Activated T-cell treated with anti-CD3 and anti-CD28 coated beads for 4 hours (primary cell): ENCODE results near the gene HEPN1.
"Not testable (repeated sequence)": the region's sequence is repeated elsewhere in the genome, so short reads cannot be mapped to it uniquely, and the experiment has no call there.

Source experiments
- DNase-seq: peaks from one replicate; pipeline ENCODE4 v3.0.0-alpha.2; 2020

The HEPN1 gene

GRCh38 chr11:124944565-124944964, 25.5 kb downstream of the HEPN1 start:
- no peak for DNase-seq

- no peak for DNase-seq
Observed at GRCh38 chr11:124945826-124946225, 26.8 kb downstream of the HEPN1 start.

DNA sequence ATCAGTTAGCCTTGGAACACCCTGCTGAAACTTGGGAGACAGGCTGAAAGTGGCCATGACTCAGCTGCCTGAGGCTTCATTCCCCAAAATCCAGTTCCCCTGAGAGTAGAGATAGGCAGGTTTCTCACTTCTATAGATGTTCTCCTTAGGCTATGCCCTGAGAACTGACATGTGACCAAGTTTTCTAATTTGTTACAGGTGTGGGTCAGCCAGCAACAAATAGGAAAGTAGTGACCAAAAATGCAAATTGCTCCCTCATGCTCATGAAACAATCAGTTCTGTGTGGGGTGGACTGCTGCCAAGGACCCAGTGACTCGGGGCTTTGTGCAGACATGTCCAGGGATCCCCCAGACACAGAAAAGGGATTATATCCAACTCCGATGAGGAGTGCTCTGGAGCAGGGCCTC, 27.7 kb downstream of the HEPN1 start:
- DNase-seq = no peak

DNA sequence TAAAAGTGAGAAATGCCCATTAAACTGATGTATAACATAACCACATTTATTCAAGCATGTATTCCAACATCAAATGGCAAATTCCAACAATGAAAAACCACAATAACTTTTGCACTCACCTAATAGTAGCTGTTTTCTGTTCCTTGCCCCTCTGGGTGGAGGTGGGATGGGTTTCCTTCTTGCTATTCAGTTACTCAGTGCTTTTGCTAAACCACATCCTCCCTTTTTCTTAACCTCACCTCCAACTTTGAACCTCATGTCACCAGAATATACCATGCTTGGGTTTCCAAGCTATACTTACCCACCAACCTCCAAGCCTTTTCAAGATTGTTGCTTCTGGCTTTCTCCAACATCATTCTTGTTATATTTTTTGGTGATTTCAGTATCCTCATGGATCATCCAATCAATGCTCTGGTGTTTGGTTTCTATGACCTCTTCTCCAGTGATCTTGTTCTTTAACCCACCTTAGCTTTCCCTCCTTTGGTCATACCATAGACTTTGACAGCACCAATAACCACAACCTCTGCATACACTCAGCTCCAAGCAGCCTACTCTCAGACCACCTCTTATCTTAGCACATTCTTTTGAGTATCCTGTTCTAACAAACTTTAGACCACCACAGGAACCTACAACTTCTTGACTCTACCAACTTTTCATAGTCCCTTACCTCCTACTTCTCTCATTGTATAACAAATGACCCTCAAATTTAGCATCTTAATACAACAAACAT, 31.7 kb downstream of the HEPN1 start:
- DNase-seq = no peak

- no peak for DNase-seq
Observed at GRCh38 chr11:124951341-124951740, 32.3 kb downstream of the HEPN1 start.

DNA sequence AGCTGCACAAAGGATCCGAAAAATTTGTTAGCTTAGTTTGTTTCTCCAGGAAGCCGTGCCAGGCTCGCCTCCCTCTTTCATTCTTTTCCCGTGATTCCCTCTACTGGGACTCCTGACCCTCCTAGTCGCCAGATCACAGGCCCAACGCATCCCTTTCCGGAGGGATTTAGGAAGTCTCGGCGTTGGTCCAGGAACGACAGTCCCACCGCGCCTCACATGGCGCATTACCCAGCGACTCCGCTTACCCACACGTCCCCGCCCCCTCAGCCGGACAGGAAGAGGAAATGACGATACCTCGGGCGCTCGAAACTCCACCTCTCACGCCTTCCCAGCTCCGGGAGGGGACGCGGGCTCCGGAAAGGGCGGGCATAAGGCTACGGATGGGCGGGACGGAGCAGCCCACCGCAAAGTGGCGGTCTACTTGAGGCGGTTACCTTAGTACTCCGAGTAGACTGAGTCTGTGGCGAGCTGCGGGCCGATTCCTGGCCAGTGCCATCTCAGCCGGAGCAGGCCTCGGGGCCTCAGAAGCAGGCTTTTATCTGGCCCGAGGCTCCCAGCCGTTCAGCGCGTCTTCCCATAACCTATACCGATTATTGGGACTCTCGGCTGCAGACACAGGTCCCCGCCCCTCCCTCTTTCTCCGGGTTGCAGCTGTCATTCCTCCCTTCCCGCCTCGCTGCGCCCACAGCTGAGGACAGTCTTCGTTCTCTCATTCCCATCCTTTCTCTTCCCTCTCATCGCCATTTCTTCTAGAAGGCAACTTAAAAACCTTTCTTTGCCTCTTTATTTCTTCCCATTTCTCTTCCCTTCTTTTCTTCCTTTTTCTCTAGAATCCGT, 34.9 kb downstream of the HEPN1 start, which contains the start of gene CCDC15:
Gene CCDC15 (plus strand): TSS at position 450 of the 837 bp plus-strand sequence. CDS start 531 bp downstream, outside the sequence.
- DNase-seq = peak; percentile 95

- no peak for DNase-seq
Observed at GRCh38 chr11:124954590-124954955, 35.5 kb downstream of the HEPN1 start.

- no peak for DNase-seq
Observed at GRCh38 chr11:124955035-124955434, 36.0 kb downstream of the HEPN1 start.

GRCh38 chr11:124961972-124962609, 43.0 kb downstream of the HEPN1 start:
- DNase-seq = no peak

- not testable (repeated sequence) for DNase-seq
Observed at GRCh38 chr11:124968197-124968596, 49.1 kb downstream of the HEPN1 start.
